Measurements from ENCODE around the gene PDZRN3.

PDZRN3 gene

GRCh38 chr3:73353649-73354217, 271.0 kb downstream of the PDZRN3 start:
- in situ Hi-C loops (cut with MboI; ENCODE audit: low sequenced_read_pairs) = no loop called here

- in situ Hi-C loops (cut with MboI; ENCODE audit: low sequenced_read_pairs) = no loop called here
Measured at GRCh38 chr3:73352841-73353645, 271.7 kb downstream of the PDZRN3 start.

- in situ Hi-C loops (cut with MboI; ENCODE audit: low sequenced_read_pairs) = no loop called here
Measured at GRCh38 chr3:73351423-73352071, 273.2 kb downstream of the PDZRN3 start.

GRCh38 chr3:73350996-73351395, 273.7 kb downstream of the PDZRN3 start:
- in situ Hi-C loops (cut with MboI; ENCODE audit: low sequenced_read_pairs) = no loop called here

- in situ Hi-C loops (cut with MboI; ENCODE audit: low sequenced_read_pairs) = no loop called here
Measured at GRCh38 chr3:73349657-73350056, 275.1 kb downstream of the PDZRN3 start.

GRCh38 chr3:73342077-73342476, 282.7 kb downstream of the PDZRN3 start:
- in situ Hi-C loops (cut with MboI; ENCODE audit: low sequenced_read_pairs) = no loop called here

- in situ Hi-C loops (cut with MboI; ENCODE audit: low sequenced_read_pairs) = no loop called here
Measured at GRCh38 chr3:73341272-73341935, 283.3 kb downstream of the PDZRN3 start.

- in situ Hi-C loops (cut with MboI; ENCODE audit: low sequenced_read_pairs) = no loop called here
Measured at GRCh38 chr3:73332558-73332957, 292.2 kb downstream of the PDZRN3 start.
